Retina (tissue), 1 donor: ENCODE results near the gene DDX24.
"Not testable (repeated sequence)": the region's sequence is repeated elsewhere in the genome, so short reads cannot be mapped to it uniquely, and the experiment has no call there.

ENCODE experiments used
- DNase-seq: peaks from one replicate; pipeline ENCODE4 v3.0.0-alpha.2; 2016

DDX24 gene

DNA sequence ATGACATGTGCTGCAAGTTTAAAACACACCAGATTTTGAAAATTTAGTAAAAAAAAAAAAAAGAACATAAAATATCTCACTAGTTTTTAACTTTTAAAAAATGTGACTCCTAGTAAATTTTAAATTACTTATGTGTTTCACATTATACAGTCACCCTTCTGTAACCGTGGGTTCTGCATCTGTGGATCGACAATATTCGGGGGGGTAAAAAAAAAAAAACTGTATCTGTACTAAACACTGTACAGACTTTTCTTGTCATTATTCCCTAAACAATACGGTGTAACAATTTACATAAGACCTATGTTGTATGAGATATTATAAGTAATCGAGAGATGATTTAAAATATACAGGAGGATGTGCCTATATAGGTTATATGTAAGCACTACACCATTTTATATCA, 3.2 kb downstream of the DDX24 start:
- DNase-seq = no peak

GRCh38 chr14:94077111-94077821, 3.7 kb downstream of the DDX24 start:
- DNase-seq = no peak

GRCh38 chr14:94075008-94075407, 6.0 kb downstream of the DDX24 start:
- no peak for DNase-seq

GRCh38 chr14:94074534-94074933, 6.5 kb downstream of the DDX24 start:
- no peak for DNase-seq

GRCh38 chr14:94072076-94072475, 8.9 kb downstream of the DDX24 start:
- DNase-seq = not testable (repeated sequence)

DNA sequence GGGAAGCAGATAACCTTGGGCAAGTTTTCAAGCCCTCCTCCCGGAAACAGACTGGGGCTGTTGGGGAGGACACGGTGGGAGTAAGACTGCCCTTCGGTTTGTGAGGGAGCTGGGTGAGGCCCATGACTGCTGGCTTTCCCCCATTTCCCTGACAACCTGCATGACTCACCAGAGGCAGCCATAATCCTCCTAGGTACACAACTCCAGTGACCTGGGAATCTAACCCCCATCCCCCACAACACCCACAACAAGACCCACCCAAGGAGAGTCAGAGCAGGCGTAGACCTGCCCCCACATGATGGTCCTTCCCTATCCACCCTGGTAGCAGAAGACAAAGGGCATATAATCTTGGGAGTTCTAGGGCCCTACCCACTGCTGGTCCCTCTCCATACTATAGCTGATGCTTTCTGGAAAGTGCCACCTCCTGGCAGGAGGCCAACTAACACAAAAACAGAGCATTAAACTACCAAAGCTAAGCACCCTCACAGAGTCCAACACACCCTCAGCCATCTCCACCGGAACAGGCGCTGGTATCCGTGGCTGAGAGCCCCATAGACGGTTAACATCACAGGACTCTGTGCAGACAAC, 14.8 kb downstream of the DDX24 start:
- no peak for DNase-seq

GRCh38 chr14:94062344-94062940, 18.6 kb downstream of the DDX24 start:
- no peak for DNase-seq

DNA sequence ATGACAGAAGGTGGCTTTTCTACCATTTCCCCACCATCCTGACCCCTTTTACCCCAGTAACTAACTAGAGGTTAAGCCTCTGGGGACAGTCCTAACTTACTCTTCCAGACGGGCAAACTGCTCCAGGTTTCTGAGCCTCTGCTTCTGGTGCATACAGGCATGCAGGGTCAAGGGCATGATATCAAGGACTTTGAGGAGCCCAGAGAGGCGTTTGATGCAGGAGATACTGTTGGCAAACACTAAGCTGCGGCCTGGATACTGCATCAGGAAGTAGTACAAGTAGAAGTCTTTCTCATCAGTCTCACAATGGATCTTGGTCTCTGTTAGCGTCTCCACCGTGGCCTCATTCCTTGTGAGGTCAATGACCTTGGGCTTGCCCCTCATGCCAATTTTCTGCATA, 21.0 kb downstream of the DDX24 start:
- no peak for DNase-seq

DNA sequence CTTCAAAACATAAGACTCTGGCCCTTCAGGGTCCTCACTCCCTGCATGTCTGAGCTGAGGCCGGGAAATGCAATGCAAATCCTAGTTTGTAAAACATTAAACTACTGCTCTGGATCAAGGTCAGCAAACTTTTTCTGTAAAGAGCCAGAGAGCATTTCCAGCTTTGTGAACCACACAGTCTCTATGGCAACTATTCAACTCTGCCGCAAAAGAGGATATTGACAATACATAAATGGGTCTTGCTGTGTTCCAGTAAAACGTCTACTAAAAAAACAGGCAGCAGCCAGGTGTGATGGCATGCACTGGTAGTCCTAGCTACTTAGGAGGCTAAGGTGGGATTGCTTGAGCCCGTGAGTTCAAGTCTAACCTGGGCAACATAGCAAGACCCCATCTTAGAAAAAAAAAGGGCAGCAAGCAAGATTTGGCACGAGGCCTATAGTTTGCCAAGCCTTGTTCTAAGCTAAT, 22.3 kb downstream of the DDX24 start:
- DNase-seq = no peak

- DNase-seq = no peak
These were observed 22.8 kb downstream of the DDX24 start for GRCh38 chr14:94058128-94058673.

- no peak for DNase-seq
These were observed 24.3 kb downstream of the DDX24 start for GRCh38 chr14:94056579-94057308.

DNA sequence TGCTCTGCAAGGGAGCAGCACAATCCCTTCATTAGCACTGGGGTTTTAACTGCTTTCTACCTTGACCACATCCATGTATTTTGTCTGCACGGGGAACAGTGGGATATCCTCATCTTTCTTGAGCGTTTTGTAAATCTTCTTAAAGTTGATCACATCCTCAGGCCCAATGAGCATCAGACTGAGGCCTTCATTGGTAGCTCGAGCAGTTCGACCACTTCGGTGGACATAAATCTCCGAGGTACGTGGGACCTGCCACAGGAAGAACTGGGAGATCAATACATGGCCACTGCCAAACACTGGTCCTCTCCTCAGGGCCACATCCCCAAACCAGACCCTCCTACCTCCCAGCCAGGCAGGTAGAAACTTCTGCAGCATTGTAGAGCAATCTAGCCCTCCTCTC, 26.1 kb downstream of the DDX24 start:
- no peak for DNase-seq

DNA sequence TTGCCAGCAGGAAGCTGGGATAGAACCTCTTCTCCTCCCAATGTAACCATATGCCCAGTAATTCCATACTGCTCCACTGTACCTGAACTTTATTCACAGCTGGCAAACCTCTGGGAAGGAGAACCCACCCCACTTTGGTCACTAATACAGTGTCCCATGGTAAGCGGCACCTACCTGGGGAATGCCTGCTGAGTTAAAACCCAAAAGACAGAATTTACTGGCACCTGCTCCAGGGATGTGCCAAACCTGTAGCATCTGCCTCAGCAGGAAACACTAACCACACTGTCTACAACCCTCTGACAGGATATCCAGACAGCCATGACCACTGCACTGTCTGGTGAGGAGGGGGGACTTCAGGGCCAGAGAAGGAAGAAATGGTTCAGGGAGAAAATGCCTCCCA, 26.6 kb downstream of the DDX24 start:
- DNase-seq = no peak

DNA sequence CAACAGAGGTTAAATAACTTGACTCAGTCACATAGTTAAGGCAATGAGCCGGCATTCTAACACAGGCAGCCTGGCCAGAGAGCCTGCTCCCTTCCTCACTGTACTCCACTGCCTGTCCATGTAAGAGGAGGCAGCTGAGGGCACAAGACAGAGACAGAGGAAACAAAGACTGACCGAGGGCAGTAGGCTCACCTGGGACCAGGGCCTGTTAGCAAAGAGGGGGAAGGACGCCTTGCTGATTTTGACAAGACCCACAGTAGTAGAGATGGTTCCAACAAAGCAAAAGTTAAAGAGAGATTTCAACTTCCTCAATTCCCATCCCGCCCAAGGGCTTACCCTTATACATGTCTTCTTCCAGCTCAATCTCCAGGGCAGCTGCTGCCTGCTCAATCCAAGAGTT, 28.3 kb downstream of the DDX24 start:
- DNase-seq = no peak

- no peak for DNase-seq
These were observed 28.8 kb downstream of the DDX24 start for GRCh38 chr14:94052199-94052598.

GRCh38 chr14:94051779-94052178, 29.2 kb downstream of the DDX24 start:
- DNase-seq = no peak

- DNase-seq = no peak
These were observed 29.9 kb downstream of the DDX24 start for GRCh38 chr14:94051115-94051514.

DNA sequence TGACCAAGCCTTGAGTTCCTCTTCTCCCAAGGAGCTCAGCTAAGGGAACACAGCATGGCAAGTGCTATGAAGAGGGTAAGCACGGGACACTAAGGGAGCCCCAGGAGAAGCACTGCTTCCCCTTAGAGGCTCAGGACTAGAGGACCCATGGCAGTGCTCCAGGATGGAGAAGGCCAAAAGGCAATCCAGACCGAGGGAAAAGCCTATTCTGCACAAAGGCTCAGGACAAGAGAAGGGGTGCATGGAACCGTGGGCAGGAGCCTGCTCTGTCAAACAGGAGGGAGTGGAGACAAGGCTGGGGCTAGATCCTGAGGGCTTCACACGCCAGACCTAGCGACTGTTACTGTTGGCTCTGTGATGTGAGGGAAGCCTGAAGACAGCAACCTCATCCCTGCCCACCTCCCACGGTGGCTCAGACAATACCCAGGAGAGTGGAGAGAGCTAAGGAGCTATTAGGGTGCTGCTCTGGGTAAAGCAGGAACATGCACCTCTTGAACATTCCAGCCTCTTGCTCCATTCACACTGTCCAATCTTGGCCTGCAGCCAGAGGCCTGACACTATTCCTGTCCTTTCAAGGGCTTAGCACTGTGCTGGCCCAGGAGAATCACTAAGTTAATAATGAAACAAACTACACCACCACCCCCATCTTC, 30.6 kb downstream of the DDX24 start:
- DNase-seq = no peak

- DNase-seq = no peak
These were observed 31.4 kb downstream of the DDX24 start for GRCh38 chr14:94049625-94050023.

DNA sequence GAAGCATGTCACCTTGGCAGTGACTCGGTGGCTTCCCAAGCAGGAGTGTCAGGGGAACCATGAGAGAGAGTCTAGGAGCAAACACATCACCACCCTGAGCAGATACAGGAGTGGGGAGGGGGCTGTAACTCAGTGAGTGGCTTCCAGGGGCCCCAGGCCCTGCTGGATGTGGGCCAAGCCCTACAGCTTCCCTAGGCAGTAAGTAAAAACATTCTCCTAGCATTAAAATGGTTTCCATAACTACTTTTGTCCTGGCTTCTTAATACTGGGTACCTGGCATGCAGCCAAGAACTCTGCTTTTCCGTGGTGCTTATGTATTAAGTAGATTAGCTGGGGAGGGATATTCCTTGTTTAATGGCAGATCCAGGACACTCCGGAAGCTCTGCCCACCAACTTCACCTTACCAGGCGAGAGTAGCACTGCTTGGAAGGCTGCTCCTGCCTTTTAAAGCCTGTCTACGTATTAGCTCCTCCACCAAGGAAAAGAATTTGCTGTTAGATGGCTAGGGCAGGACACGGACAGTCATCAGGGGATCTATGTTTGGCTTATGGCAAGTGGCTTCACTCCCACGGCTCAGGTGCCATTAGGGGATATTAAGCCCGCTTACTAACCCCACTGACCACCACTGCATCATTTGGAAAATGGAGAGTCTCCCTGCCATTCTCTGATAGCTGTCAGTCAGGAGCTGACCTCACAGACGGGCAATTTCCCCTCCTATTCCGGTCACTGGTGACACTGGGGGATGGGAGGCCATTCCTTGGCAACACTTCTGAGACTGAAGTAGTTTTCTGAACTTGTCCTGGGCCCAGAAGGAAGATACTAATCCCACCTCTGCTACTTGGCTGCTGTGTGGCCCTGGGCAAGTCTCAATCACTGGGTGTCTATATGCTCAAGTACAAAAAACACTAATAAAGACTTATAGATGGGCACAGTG, 32.0 kb downstream of the DDX24 start:
- DNase-seq = no peak

DNA sequence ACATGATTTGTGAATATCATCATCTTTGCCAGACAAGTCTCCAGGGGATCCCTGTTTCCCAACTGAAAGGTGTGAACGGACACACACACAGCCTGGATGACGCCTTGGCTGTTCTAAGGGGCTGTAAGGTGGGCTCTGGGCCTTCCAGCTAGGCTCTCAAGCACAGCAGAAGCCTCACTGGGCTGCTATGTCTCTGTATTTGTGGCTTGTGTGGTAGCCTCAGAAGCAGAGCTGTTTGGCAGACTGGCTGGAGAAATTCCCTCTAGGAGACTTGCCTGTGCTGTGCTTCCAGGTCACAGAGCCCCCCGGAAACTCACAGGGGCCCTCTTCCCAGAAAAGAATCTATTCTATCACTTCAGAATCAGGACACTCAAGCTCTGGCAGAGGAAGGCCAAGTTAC, 33.4 kb downstream of the DDX24 start:
- DNase-seq = no peak
